Activated T-helper 9 cell treated with anti-CD3 and anti-CD28 coated beads, Interleukin-2, amount 50 U/mL, for 16 hours (primary cell): ENCODE results near the gene ZNF557.

Source experiments
- DNase-seq: peaks from one replicate; pipeline ENCODE4 v3.0.0-alpha.2; 2020; ENCODE audit warnings: low read depth

ZNF557 gene

GRCh38 chr19:7076151-7076550, 6.6 kb downstream of the ZNF557 start:
- DNase-seq, result no peak

- no peak for DNase-seq
Measured at GRCh38 chr19:7078008-7078407, 8.5 kb downstream of the ZNF557 start.

- DNase-seq, result no peak
Measured at GRCh38 chr19:7083076-7083956, 13.8 kb downstream of the ZNF557 start.

GRCh38 chr19:7088999-7089398, 19.5 kb downstream of the ZNF557 start:
- DNase-seq, result no peak

- DNase-seq, result no peak
Measured at GRCh38 chr19:7098096-7098495, 28.6 kb downstream of the ZNF557 start.

GRCh38 chr19:7098701-7099596, 29.4 kb downstream of the ZNF557 start:
- peak; percentile 79 for DNase-seq

- no peak for DNase-seq
Measured at GRCh38 chr19:7099597-7099921, 30.1 kb downstream of the ZNF557 start.

GRCh38 chr19:7101498-7102253, 32.2 kb downstream of the ZNF557 start:
- no peak for DNase-seq

GRCh38 chr19:7104747-7105447, 35.4 kb downstream of the ZNF557 start:
- no peak for DNase-seq

- DNase-seq, result no peak
Measured at GRCh38 chr19:7106711-7107657, 37.5 kb downstream of the ZNF557 start.

GRCh38 chr19:7109678-7110289, 40.3 kb downstream of the ZNF557 start:
- no peak for DNase-seq

- DNase-seq, result no peak
Measured at GRCh38 chr19:7112675-7113074, 43.2 kb downstream of the ZNF557 start.

GRCh38 chr19:7113233-7113632, 43.7 kb downstream of the ZNF557 start:
- DNase-seq, result no peak

GRCh38 chr19:7115721-7116120, 46.2 kb downstream of the ZNF557 start:
- no peak for DNase-seq

- no peak for DNase-seq
Measured at GRCh38 chr19:7117248-7117647, 47.7 kb downstream of the ZNF557 start.

- no peak for DNase-seq
Measured at GRCh38 chr19:7119582-7119981, 50.1 kb downstream of the ZNF557 start.

- no peak for DNase-seq
Measured at GRCh38 chr19:7120499-7120898, 51.0 kb downstream of the ZNF557 start.

- no peak for DNase-seq
Measured at GRCh38 chr19:7122701-7123100, 53.2 kb downstream of the ZNF557 start.

- no peak for DNase-seq
Measured at GRCh38 chr19:7124782-7125181, 55.3 kb downstream of the ZNF557 start.

GRCh38 chr19:7125221-7125620, 55.7 kb downstream of the ZNF557 start:
- no peak for DNase-seq
